Upper lobe of left lung (tissue), 6 donors: ENCODE data around the gene PPP2R5E. TPM values are rescaled to one million over a fixed set of nuclear protein-coding genes. Genes with fewer than 3 reads are reported as not detected.

Source experiments
- ATAC-seq, 2 donors: fragments of 200-7000 bp; cut with Tn5 transposase; one replicate each; pipeline ENCODE4 v1.9.1; 2022; ENCODE audit warnings: mild to moderate bottlenecking in 2 of 2, moderate library complexity in 2 of 2; ENCODE audit not compliant: low FRiP score in 2 of 2
- DNase-seq, 2 donors: peaks; one replicate each; pipeline ENCODE4 v3.0.0-alpha.2; 2019 to 2020
- H3K27ac ChIP-seq, 4 donors: fragments of 200-600 bp; sonication (generic); one replicate each; pipeline ENCODE4 v1.5.1; 2016 to 2019
- H3K27me3 ChIP-seq, 4 donors: fragments of 200-600 bp; sonication (generic); one replicate each; pipeline ENCODE4 v1.5.1; 2017 to 2019
- H3K36me3 ChIP-seq, 4 donors: fragments of 200-600 bp; sonication (generic); one replicate each; pipeline ENCODE4 v1.5.1; 2016 to 2019
- H3K4me1 ChIP-seq, 4 donors: fragments of 200-600 bp; sonication (generic); one replicate each; pipeline ENCODE4 v1.5.1; 2018 to 2019
- H3K4me3 ChIP-seq, 4 donors: fragments of 200-600 bp; sonication (generic); one replicate each; pipeline ENCODE4 v1.5.1; 2017 to 2019; ENCODE audit warnings: mild to moderate bottlenecking in 2 of 4, moderate library complexity in 1 of 4
- H3K9me3 ChIP-seq, 4 donors: fragments of 200-600 bp; sonication (generic); one replicate each; pipeline ENCODE4 v1.5.1; 2018 to 2019
- EP300 ChIP-seq, 4 donors: sonication (generic); formaldehyde crosslinking; IDR thresholded peaks; one replicate each; pipeline ENCODE4 v1.5.1; 2017; ENCODE audit warnings: antibody characterized with exemption in 4 of 4, control low read depth in 2 of 4
- POLR2A ChIP-seq, 4 donors: fragments of 450-650 bp; IDR thresholded peaks; one replicate each; pipeline ENCODE4 v1.5.1; 2016 to 2017; ENCODE audit warnings: antibody characterized with exemption in 4 of 4, mild to moderate bottlenecking in 2 of 4
- POLR2AphosphoS5 ChIP-seq, 2 donors: sonication (generic); formaldehyde crosslinking; IDR thresholded peaks; one replicate each; pipeline ENCODE4 v1.5.1; 2017; ENCODE audit warnings: antibody characterized with exemption in 2 of 2
- WGBS, 2 donors: methylation state at CpG; one replicate each; pipeline ENCODE4 v1.1.5; 2017 to 2018; 5-methylcytosine and 5-hydroxymethylcytosine counted together
- total RNA-seq, 6 donors: library from RNA; depleted of rRNA in 4 of 6; stranded (reverse); fragments of >200 nt in 4 of 6; gene quantifications; one replicate each; pipeline versions ENCODE4 v1.1.0 to v1.2.1, GENCODE V29; 2016 to 2021
- TF ChIP-seq, protein P1 (sequence below), 6 experiments: fragments of 450-650 bp in 4 of 6; fragments of 200-600 bp in 2 of 6; sonication (generic) in 2 of 6; IDR thresholded peaks; one replicate each; pipeline ENCODE4 v1.5.1; 2016 to 2019; ENCODE audit warnings: antibody characterized with exemption in 6 of 6
- donor health status: DM: no; HTN: no; CAD: no; lungs with moderate emphysema.
- donor health status: DM: no; HTN: yes; CAD: no; lungs with severe emphysema.

PPP2R5E gene
- total RNA-seq, 6 donors from 2014 or later = 10.1 to 42.4 (median 34.5) TPM

DNA sequence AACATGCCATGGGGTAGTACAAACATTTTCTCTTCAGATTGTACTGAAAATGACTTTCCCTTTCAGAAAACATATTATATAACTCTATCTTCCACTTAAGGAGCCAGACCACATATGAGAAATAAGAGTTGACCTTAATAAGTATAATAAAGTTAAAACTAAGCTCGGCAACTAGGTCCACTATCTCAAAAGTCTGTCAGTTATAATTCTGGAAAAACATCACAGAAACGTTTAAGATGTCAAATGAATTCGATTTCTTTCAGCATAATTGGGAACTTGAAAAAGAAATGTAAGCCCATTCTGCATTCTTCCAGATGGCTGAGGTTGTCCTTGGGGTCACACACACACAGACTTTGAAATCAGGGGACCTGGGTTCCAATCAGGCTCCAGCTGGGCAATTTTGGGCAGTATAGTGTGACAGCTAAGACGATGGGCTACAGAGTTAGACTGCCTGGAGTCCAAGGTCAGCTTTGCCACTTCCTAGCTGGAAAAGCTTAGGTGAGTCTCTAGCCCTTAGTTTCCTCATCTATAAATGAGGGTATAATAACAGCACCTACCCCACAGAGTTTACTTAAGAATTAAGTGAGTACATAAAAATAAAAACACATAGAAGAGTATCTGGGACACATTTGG, 75.6 kb downstream of the PPP2R5E start:
- no peak for DNase-seq
- Histone ChIP-seq H3K4me3 (no peak overlapping the region), H3K36me3 (no peaks in the 10 kb centered on the region), H3K4me1 (peaks cover 18 to 35% (median 24%) of the 10 kb centered on the region in 4 donors), H3K27me3 (no peaks in the 10 kb centered on the region), H3K9me3 (no peaks in the 10 kb centered on the region), H3K27ac (no peak overlapping the region)
- no peak for ATAC-seq
- TF ChIP-seq, protein P1, sequence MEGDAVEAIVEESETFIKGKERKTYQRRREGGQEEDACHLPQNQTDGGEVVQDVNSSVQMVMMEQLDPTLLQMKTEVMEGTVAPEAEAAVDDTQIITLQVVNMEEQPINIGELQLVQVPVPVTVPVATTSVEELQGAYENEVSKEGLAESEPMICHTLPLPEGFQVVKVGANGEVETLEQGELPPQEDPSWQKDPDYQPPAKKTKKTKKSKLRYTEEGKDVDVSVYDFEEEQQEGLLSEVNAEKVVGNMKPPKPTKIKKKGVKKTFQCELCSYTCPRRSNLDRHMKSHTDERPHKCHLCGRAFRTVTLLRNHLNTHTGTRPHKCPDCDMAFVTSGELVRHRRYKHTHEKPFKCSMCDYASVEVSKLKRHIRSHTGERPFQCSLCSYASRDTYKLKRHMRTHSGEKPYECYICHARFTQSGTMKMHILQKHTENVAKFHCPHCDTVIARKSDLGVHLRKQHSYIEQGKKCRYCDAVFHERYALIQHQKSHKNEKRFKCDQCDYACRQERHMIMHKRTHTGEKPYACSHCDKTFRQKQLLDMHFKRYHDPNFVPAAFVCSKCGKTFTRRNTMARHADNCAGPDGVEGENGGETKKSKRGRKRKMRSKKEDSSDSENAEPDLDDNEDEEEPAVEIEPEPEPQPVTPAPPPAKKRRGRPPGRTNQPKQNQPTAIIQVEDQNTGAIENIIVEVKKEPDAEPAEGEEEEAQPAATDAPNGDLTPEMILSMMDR (IDR thresholded peaks at IDR 0.05) = no peak
- TF ChIP-seq EP300 (IDR thresholded peaks at IDR 0.05) = no peak
- 71 to 72% methylated on average over 4 of the region's 4 CpGs for whole genome bisulfite sequencing, 2 donors

DNA sequence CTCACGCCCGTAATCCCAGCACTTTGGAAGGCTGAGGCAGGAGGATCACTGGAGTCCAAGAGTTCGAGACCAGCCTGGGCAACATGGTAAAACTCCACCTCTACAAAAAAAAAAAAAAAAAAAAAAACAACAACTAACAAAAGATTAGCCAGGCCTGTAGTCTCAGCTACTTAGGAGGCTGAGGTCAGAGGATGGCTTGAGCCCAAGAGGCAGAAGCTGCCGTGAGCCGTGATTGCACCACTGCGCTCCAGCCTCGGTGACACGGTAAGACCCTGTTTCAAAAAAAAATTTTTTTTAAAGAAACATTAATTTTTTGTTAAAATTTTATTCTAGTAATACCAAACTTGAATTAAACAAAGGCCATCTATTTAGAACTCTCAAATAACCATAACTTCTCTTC, 77.8 kb downstream of the PPP2R5E start:
- no peak overlapping the region for H3K4me3 ChIP-seq
- no peaks in the 10 kb centered on the region for H3K9me3 ChIP-seq
- no peaks in the 10 kb centered on the region for H3K27me3 ChIP-seq
- DNase-seq = no peak
- ATAC-seq = no peak
- H3K36me3 ChIP-seq = no peaks in the 10 kb centered on the region
- 92 to 93% methylated on average over 8 of the region's 8 CpGs for WGBS, 2 donors
- peaks cover 0 to 13% (median 4%) of the 10 kb centered on the region in 4 donors for H3K4me1 ChIP-seq
- TF ChIP-seq, protein P1 (IDR thresholded peaks at IDR 0.05) = no peak
- TF ChIP-seq POLR2A (IDR thresholded peaks at IDR 0.05) = no peak
- no peak for TF ChIP-seq EP300 (IDR thresholded peaks at IDR 0.05)
- no peak for TF ChIP-seq POLR2AphosphoS5 (IDR thresholded peaks at IDR 0.05)
- H3K27ac ChIP-seq = no peak overlapping the region

DNA sequence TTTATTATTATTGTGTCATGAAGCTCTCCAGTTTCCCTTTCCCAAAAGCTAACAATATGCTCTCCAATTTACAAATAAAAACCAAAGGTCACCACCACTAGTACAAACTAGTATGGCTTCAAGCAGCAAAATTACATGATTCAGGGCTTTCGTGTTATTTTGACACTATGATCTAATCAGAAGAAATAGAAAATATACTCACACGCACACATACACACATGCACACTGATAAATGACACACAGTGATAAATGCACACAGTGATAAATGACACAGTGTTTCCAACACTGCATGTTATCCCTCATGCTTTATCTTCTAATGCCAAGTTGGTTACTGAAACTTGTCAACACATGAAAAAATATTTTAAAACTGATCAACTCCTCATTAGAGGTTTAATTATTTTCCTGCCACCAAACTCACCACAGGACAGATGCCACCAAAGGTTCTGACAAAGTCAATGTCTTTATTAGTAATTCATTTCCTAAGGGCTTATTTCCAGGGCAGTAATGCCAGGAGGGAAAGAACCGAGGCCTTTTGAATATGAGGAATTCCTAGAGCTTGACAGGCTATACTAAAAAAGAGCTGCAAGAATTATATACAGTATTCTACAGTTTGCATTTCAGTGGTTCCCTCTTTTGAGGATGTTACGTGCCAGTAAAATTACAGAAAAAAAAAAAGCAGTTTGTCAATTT, 82.4 kb downstream of the PPP2R5E start:
- no peak for DNase-seq
- Histone ChIP-seq H3K4me1 (peaks cover 0 to 5% (median 0%) of the 10 kb centered on the region in 4 donors), H3K36me3 (no peaks in the 10 kb centered on the region), H3K4me3 (no peak overlapping the region), H3K27me3 (no peaks in the 10 kb centered on the region), H3K9me3 (no peaks in the 10 kb centered on the region), H3K27ac (no peak overlapping the region)
- WGBS, 2 donors = 56 to 83% methylated on average over 4 of the region's 4 CpGs
- TF ChIP-seq POLR2AphosphoS5 (IDR thresholded peaks at IDR 0.05) = no peak
- no peak for ATAC-seq

DNA sequence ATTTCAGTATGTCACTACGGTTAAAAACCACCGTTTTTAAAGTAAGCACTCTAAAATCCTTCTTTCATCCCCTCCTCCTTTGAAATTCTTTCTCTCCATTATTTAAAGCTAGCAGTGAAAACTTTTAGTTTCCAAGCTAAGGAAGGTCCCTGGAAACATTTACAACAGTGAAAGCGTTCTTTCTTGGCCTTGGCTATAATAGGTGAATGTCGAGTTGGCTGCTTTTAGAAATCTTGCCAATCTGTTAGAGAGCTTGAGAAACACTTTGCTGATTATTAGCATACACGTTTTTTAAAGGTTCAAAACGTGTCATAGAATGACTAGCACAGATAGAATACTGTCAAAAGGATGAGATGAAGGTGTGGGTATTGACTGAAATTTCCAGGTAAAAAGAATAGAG, 83.4 kb downstream of the PPP2R5E start:
- TF ChIP-seq POLR2A (IDR thresholded peaks at IDR 0.05) = no peak
- TF ChIP-seq, protein P1 (IDR thresholded peaks at IDR 0.05) = no peak
- TF ChIP-seq POLR2AphosphoS5 (IDR thresholded peaks at IDR 0.05) = no peak
- TF ChIP-seq EP300 (IDR thresholded peaks at IDR 0.05) = no peak
- Histone ChIP-seq H3K4me3 (no peak overlapping the region), H3K9me3 (no peaks in the 10 kb centered on the region), H3K27ac (no peak overlapping the region), H3K4me1 (peaks cover 0 to 10% (median 4%) of the 10 kb centered on the region in 4 donors), H3K27me3 (no peaks in the 10 kb centered on the region), H3K36me3 (no peaks in the 10 kb centered on the region)
- WGBS, 2 donors = 67 to 74% methylated on average over 6 of the region's 6 CpGs
- DNase-seq (no peak), ATAC-seq (no peak)

DNA sequence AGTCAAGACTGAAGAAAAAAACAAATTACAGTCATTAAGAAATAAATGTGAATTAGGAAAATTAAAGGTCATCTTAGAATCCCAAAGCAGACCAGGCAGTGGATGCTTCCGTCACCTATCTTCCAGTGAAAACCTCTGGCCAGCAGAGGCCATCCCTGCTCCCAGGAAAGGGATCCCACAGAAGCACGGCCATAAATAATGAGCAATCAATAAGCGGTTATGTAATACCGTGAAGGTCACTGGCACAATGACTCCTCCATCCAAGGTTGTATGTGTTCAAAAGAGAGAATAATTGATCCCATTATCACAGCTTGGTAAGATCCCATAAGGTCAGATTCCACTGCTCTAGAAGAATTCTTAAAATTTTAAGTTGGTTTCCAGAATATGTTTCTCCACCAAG, 85.7 kb downstream of the PPP2R5E start:
- Histone ChIP-seq H3K4me1 (peaks cover 3 to 24% (median 12%) of the 10 kb centered on the region in 4 donors), H3K9me3 (no peaks in the 10 kb centered on the region), H3K36me3 (peaks cover 0 to 5% (median 0%) of the 10 kb centered on the region in 4 donors), H3K4me3 (no peak overlapping the region), H3K27ac (no peak overlapping the region), H3K27me3 (no peaks in the 10 kb centered on the region)
- WGBS, 2 donors = 89 to 93% methylated on average over 4 of the region's 4 CpGs
- ATAC-seq (no peak), DNase-seq (no peak)
- TF ChIP-seq POLR2AphosphoS5 (IDR thresholded peaks at IDR 0.05) = no peak
